GM19239 (cell line): ENCODE measurements around the gene KLHL24.
A peak's percentile ranks its signal among the peaks of the same experiment; 100 is the strongest.
"Not testable (repeated sequence)": the region's sequence is repeated elsewhere in the genome, so short reads cannot be mapped to it uniquely, and the experiment has no call there.

Experiments used
- DNase-seq: peaks from one replicate; pipeline ENCODE4 v3.0.0; 2011; ENCODE audit warnings: low spot score; ENCODE audit not compliant: insufficient read length
- FAIRE-seq: peaks from 2 replicates; lab custom pipeline; 2011; peaks lifted over from hg19 to GRCh38; lab: Jason Lieb, UNC

KLHL24 gene

DNA sequence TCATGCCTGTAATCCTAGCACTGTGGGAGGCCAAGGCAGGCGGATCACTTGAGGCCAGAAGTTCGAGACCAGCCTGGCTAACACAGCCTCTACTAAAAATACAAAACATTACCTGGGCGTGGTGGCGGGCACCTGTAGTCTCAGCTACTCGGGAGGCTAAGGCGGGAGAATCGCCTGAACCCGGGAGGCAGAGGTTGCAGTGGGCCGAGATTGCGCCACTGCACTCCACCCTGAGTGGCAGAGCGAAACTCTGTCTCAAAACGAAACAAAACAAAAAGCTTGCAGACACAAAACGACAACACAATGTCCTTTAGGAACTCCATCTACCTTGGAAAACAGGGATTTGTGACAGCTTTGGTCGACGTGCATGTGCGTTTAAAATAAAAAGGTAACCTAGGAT lies 716 bp upstream of the KLHL24 start:
- no peak for FAIRE-seq

GRCh38 chr3:183635107-183635430 lies 354 bp upstream of the KLHL24 start:
- FAIRE-seq = no peak

More for the DNA sequence above, 716 bp upstream of the KLHL24 start:
- DNase-seq = no peak

GRCh38 chr3:183636221-183637105 lies 1.0 kb downstream of the KLHL24 start:
- peak; percentile 66 for DNase-seq
- FAIRE-seq = peak; percentile 73

More at GRCh38 chr3:183635107-183635430, 354 bp upstream of the KLHL24 start:
- DNase-seq = no peak

DNA sequence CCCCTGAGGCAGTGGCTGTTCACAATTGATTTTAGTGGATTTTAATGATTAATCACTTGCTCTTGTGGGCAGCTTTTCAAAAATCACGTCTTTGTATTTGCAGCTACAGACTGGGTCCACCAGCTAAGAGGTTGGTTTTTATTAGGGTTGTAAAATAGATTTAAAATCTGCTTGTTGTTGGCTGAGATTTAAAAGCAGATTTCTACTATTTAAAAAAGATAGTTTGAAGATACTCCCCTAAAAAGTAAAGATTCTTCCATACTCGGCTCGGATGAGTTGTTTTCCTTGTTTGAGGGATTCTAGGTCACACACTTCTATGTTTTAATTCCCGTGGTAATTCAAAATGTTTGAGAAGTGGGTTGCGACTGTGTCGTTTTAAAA lies 1.7 kb downstream of the KLHL24 start:
- DNase-seq (no peak), FAIRE-seq (peak; percentile 28)

- DNase-seq, FAIRE-seq: not testable (repeated sequence)
These were observed 2.2 kb downstream of the KLHL24 start for GRCh38 chr3:183637633-183638032.

DNA sequence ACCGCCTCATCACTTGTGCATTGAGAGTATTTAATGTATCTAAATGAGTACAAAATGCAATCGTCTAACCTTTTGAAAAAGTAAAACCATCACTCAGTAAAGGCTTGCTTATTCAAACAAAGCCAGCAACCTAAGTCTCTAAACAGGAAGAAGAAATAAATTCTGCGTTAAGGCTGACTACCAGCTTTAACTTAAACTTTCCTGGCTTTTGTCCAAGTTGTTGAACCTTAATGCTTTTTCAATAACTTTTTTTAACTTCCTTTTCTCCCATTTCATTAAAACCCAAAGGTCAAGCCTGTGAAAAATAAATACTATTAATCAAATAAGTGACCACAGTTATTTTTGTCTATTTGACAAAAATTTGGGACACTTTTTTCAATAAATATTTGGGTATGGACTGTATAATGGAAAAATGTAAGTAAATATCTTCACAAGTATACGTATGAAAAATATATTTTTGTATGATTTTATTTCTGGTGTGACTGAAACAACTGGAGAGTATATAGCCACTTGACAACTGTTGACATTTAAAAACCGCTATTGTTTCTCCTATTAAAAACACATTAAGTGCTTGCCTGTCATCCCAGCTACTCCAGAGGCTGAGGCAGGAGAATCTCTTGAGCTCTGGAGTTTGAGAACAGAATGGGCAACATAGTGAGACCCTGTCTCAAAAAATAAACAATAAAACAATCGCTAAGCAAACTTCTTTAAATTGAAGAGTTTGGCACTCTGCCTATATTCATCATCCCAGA lies 2.9 kb downstream of the KLHL24 start:
- no peak for DNase-seq
- FAIRE-seq = no peak

DNA sequence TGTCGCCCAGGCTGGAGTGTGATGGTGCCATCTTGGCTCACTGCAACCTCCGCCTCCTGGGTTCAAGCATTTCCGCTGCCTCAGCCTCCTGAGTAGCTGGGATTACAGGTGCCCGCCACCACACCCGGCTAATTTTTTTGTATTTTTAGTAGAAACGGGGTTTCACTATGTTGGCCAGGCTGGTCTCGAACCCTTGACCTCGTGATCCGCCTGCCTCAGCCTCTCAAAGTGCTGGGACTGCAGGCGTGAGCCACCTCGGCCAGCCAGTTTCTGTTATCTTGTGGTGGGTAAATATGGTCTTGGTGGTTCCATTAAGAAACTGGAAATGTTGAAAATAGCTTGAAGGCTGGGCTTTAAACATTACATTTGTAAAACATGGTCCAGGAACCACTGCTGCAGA lies 5.2 kb downstream of the KLHL24 start:
- DNase-seq, FAIRE-seq: not testable (repeated sequence)

DNA sequence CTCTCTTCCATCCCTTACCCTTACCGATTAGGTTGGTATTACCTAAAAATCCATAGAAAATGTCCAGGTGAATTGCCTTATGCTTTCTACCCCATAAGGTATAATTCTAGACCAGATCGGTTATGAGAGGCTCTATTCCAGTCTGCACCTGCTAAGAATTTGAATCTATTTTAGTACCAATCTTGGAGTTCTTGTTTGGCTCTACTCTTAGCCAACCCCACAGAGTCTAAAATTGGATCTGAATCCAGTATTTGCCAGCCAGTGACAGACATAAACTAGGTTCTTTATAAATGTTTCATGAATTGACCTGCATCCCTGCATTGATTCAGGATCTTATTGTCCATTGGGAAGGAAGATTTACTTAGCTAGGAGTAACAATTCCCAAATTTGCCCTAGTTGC lies 6.5 kb downstream of the KLHL24 start:
- FAIRE-seq = no peak

DNA sequence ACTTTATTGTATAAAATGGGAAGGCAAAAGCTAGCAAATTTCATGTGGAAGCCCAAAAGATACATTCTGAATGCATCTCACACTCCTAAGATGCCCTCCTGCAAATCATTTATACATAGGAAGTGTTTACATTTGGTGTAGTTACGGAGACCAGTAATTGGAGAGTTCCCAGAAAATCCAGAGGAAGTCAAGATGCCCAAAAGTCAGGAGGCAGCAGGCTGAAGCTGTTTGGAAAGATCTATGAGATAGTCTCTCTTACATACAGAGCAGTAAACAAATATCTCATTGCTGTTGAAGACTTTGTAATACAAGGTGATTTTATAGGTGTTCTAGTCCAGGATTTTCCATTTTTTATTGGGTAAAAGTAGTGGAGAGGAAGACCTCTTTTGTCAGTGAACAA lies 8.8 kb downstream of the KLHL24 start:
- DNase-seq (no peak), FAIRE-seq (no peak)

More for the DNA sequence above, 6.5 kb downstream of the KLHL24 start:
- no peak for DNase-seq

GRCh38 chr3:183645254-183645653 lies 9.8 kb downstream of the KLHL24 start:
- FAIRE-seq (no peak), DNase-seq (no peak)

DNA sequence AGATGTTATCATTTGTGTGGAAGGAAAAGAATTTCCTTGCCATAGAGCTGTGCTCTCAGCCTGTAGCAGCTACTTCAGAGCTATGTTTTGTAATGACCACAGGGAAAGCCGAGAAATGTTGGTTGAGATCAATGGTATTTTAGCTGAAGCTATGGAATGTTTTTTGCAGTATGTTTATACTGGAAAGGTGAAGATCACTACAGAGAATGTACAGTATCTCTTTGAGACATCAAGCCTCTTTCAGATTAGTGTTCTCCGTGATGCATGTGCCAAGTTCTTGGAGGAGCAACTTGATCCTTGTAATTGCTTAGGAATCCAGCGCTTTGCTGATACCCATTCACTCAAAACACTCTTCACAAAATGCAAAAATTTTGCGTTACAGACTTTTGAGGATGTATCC lies 15.1 kb downstream of the KLHL24 start:
- no peak for FAIRE-seq
- no peak for DNase-seq

GRCh38 chr3:183653209-183654064 lies 18.0 kb downstream of the KLHL24 start:
- no peak for FAIRE-seq
- no peak for DNase-seq

DNA sequence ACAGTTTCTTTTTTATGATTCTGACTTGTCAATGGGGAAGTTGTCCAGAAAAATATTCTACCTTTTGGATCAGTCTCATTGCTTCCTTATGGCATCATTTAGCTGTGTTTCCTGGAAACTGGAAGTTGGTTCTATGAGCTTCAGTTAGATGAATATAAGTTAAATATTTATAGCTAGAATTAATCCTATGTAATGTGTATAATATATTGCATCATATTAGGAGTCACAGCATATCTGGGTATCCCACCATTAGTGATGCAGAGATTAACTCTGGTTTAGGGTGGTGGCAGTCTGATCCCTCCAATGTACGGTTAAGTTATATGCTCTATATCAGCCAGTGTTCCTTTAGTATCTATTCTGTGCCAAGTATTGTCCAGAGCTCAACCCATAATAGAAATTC lies 19.3 kb downstream of the KLHL24 start:
- DNase-seq (no peak), FAIRE-seq (no peak)

- DNase-seq (no peak), FAIRE-seq (no peak)
These were observed 26.7 kb downstream of the KLHL24 start for GRCh38 chr3:183662099-183662498.

DNA sequence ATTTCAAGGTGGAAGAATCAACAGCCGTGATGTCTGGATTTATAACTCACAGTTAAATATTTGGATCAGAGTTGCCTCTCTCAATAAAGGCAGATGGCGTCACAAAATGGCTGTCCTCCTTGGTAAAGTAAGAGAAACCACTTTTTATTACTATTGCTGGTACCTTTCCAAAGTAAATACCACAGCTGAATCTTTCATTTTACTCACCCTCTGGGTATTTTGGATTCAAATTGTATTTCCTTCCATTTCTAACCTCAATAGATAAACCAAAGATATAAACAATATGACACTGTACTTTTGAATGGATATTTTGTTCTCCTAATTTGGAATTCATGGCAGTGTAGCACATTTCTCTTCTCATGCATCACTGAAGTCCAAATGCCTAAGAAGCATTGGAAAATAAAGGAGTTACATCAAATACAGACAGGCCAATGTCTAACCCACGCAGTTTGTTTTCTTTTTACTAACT lies 29.5 kb downstream of the KLHL24 start:
- FAIRE-seq = no peak
- DNase-seq = no peak

- FAIRE-seq (no peak), DNase-seq (no peak)
These were observed 44.6 kb downstream of the KLHL24 start for GRCh38 chr3:183680061-183680460.

- DNase-seq (no peak), FAIRE-seq (no peak)
These were observed 52.3 kb downstream of the KLHL24 start for GRCh38 chr3:183687705-183688104.

DNA sequence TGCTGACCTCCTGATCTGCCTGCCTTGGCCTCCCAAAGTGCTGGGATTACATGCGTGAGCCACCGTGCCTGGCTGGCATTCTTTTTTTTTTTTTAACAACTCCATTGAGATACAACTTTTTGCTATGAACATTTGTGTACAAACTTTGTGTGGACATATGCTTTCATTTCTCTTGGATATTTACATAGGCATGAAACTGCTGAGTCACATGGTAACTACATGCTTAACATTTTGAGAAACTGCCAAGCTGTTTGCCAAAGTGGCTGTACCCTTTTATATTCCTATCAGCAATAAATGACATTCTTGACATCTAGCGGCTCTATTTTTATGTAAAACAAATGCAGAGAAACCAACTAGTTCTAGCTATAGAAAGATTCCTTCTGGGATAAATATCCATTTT lies 53.5 kb downstream of the KLHL24 start:
- FAIRE-seq = no peak
- DNase-seq = no peak

DNA sequence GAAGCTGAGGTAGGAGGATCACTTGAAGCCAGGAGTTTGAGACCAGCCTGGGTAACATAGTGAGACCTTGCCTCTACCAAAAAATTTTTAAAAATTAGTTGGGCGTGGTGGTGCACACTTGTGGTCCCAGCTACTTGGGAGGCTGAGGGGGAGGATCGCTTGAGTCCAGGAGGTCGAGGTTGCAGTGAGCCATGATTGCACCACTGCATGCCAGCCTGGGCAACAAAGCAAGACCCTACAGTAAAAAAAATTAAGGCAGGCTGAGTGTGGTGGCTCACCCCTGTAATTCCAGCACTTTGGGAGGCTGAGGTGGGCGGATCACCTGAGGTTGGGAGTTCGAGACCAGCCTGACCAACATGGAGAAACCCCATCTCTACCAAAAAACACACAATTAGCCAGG lies 54.2 kb downstream of the KLHL24 start:
- not testable (repeated sequence) for DNase-seq, FAIRE-seq

- DNase-seq = no peak
These were observed 55.1 kb downstream of the KLHL24 start for GRCh38 chr3:183690402-183690995.

More at GRCh38 chr3:183690402-183690995, 55.1 kb downstream of the KLHL24 start:
- FAIRE-seq = no peak
